HG03342 (cell line): ENCODE results near the gene ZBTB16.

Experiments
- ATAC-seq: cut with Tn5 transposase; IDR thresholded peaks from one replicate; pipeline ENCODE4 v1.9.1; 2021; ENCODE audit warnings: mild to moderate bottlenecking, moderate library complexity; ENCODE audit not compliant: unreplicated experiment

ZBTB16 gene

DNA sequence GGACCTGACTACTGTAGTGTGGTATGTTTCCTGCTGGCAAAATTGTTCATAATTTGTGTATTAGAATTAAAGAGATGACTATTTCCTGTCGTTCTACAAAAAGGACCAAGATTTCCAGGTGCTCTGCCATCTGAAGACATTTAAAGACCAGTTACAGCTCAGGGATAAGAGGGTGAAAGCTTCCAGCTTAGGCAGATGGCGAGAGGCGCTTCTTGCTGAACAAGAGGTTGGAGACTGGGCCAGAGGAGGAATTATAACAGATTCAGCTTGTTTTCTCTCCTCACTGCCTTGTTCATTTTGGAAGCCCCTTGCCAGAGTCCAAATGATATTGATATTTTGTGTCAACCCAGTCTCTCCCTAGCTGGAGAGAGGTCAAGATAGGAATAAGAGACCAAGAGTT is 213.6 kb downstream of the ZBTB16 start:
- no peak for ATAC-seq

DNA sequence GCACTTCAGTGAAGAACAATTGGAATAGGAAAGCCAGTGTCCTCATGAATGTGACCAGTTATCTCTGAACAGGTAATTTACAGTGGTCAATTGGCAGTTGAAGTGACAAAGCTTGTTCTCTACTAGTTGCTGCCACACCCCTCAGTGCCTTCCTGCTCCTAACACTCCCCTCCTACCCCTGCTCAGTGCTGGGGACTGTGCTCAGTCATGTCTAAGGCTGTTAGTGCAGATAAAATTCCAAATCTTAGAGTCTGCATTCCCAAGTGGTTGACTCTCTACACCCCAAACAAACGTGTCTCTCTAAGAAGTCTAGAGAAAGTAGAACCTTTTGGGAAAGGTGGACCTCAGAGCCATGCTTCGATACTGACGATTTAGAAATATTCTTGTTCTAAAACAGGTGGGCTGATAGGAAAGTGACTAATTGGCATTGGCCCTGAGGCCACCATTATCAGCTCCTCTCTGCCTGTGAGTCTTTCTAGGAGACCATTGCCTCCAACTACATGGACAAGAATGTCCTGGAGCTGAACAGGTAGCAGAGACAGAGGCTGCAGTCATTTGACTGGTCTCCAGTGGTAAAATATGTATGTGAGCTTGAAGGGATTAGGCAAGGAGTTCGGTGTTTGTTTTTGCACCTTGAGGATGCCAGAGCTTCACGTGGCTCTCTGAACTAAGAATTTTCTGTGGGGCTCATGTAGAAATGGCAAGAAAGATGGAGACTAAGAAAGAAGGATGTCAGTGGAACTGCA is 214.6 kb downstream of the ZBTB16 start:
- no peak for ATAC-seq

DNA sequence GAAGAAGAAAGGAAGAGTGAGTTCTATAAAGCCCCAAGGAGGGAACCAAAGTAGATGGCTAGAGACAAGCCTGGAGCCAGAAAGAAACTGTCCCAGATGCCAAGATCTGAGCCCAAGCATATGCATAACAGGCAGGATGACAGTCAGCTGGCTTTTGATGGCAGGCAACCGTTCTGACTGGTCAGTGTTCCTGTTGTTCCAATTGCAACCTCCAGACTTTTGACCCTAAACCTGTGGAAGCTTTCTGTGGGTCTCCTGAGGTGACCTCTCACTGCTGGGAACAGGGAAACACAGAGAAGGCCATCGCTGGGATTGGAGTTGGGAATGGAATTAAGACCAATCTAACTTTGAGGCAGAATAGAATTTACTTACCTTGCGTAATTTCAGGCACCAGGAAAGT is 215.1 kb downstream of the ZBTB16 start:
- ATAC-seq, result no peak

DNA sequence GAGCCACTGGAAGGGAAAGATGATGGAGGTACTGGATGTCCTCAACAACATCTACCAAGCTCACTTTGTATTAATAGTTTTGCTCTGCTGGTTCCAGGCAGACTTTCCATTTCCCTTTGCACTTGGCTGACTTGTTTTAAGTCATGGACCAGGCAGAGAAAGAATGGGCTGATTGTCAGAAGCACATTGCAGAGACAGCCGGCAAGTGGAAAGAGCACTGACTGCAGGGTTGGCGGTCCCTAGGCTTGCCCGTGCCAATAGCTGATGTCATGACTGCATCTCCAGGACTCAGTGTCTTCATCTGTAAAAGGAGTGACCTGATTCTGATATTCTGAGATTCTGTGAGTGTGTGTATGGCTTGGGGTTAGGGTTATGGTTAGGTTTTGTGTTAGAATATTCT is 215.8 kb downstream of the ZBTB16 start:
- no peak for ATAC-seq

DNA sequence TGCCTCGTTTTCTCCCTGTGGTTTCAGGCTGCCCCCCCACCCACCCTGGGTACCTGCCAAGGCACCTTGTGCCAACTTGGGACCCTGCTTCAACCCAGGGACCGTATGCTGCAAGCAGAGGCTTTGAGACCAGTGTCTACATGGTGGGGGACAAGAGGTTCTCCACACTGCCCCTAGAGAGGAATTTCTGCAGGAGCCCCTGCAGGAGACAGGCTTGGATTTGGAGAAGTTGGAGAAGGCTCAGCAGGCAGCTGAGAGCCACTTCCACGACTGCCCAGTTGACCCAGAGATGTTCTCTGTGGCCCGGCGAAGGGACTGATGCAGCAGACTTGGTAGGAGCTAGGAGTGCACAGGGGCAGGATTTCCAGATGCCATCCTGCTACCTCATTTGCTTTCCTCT is 216.6 kb downstream of the ZBTB16 start:
- ATAC-seq, result no peak

DNA sequence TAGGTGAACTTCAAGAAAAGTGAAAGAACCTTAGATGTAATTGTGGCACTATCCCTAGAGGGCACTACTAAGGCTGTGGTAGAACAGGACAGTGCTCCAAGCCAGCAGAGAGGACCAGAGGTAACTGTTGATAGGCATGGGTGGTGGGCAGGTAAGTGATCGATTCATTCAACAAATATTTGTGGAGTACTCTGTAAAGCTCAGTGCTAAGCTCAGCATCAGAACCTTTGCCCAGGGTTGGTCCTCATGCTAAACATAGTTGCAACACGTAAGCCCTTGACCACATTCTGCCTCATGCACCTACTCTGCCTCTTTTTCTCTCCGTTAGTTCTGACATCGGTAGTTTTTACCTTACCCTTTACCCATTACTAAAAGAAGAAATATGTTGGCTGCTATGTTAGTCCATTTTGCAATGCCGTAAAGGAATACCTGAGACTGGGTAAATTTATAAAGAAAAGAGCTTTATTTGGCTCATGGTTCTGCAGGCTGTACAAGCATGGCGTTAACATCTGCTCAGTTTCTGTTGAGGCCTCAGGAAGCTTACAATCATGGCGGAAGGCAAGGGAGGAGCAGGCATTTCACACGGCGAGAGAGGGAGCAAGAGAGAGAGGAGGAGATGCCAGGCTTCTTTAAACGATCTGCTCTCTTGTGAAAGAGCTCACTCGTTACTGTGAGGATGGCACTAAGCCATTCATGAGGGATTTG is 218.3 kb downstream of the ZBTB16 start:
- no peak for ATAC-seq

DNA sequence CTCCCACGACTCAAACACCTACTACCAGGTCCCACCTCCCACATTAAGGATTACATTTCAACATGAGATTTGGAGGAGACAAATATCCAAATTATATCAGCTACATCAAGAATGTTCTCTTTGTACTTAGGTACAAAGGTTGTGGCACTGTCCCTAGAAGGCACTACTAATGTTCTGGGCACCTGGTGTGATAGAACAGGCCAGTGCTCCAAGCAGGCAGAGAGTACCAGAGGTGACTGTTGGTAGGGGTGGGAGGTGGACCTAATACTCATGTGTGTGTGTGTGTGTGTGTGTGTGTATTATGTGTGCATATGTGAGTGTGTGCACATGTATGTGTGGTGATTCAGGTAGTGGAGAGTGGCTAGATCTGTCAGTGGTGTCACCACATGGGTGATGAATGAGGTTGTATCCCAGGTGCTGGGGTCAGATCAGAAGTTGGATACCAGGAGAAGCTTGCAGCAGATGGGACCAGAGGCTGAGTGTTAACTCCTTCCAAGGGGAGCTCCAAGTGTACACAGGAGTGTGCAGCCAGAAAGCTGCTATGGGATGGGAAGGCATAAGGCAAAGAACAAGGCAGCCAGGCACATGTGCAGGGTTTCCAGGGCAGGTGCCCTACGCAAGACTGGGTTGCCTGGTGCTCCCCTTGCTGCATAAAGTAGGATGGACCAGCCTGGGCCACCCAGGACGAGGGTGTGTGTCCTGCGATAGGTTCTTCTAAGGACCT is 219.0 kb downstream of the ZBTB16 start:
- ATAC-seq, result no peak

DNA sequence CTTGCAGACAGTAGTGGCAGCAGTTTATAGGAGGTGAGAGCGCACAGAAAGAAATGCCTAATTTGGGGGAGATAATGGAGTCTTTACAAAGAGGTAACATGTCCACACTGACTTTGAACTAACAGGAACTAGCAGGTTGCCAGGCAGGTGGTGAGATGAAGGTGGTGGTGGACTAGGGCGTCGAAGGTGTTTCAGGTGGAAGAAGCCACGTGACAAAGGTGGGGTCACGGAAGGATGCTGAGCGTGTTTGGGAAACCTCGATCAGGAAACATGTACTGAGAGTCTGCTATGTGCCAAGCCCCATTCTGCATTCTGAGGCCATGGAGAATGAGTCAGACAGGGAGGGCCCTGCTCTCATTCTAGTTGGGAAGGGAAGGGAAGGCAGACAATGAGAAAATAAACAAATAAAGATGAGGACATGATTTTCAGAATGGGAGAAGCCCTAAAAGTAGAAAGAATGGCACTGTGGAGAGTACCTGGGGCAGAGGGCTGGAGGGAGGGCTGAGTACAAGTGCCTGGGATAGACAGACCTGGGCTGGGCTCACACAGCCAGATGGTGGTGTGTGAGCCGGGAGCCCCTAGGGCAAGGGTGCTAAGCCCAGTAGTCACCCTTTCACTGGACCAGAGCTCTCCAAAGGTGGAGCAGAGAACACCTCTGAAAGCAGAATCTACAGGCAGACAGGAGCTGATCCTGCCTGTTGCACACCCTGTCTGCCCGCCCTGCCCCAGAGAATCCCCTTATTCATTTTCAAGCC is 220.5 kb downstream of the ZBTB16 start:
- ATAC-seq, result no peak

DNA sequence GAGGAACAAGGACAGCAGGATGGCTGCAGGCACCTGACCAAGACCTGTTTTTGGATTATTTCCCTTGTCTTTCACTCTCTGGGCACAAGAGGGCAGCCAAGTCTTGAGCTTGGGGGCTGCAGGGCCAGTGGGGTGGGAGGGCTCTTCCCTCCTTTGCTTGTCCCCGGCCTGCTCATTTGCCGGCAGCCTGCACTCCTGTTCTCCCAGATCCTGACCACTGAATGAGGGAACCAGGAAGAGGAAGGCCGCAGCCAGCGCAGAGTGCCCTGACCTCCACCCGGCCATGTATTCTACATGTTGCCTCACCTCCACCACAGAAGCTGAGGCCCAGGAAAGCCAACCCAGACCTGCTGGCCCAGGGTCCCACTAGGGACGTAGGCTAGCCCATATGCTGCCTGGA is 221.2 kb downstream of the ZBTB16 start:
- ATAC-seq, result no peak

DNA sequence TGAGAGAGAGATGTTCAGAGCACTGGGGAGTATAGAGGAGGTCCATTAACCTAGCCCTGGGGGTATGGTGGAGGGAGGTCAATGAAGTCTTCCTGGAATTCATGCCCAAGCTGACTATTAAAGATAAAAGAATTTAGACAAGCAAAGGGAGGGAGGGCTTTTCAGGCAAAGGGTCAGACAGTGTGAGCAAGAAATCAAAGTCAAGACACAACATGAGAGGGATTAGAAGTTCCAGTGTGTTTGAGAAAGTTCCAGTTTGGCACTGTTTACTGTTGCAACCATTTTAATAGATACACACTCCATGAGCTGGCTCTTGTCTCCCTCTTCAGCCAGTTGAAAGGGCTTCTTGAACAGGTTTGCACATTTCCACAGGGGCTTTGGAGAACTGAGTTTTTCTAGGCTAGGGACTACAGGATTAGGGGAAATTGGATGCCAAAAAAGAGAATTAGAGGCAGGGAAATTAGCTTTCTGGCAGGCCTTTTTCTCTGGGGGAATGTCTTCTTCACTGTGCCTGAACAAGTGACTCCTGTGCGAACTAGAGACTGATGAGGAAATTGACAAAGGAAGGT is 222.0 kb downstream of the ZBTB16 start:
- no peak for ATAC-seq

DNA sequence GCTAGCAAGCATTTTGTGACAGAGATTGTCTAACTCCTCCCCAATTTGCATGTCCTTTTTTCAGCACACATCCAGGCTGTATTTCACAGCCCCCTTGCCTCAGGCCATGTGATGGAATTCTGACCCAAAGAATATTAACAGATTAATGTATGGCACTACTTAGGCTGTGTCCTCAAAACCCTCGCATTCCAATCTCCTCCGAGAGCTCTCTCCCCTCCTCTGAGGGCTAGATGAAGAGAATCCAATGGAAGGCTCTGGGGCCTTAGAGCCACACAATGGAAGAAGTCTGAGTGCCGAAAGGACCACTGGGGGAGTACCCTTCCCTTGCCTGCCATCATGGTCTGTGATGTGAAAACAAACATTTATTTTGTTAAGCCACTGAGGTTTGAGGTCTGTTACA is 223.0 kb downstream of the ZBTB16 start:
- ATAC-seq, result no peak

DNA sequence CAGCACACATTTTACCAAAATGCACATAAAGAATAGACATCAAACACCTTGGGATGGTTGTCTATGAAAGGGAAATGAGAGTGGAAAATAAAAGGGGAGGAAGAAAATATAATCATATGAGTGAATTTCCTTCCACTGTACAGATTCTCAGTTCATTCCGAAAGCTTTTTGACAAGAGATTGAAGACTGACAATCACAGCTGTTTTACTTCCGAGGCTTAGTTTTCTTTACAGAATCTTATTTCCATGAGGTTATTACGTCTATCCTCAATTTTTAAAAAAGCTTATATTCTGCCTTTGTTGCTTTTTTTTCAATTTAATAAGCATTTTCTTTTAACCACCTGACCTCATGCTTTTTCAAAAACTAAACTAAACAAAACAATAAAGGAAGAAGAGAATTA is 223.9 kb downstream of the ZBTB16 start:
- no peak for ATAC-seq

DNA sequence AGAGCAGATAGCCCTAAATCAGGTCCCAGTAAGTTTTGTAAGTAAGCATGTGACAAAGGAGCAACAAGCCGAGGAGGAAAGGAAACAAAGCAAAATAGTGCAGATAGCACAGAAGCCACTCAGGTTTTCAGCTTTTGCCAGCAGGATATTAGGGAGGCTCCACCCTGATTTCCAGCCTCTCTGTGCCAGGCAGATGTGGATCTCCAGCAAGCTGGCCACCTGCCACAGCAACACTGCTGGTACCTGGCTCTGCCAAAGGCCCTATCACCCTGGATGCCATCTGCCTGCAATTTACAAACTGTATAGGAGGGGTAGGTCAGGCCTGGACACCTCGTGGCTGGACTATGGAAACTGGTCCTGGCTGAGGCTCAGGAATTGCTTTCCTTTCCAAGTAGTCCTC is 224.5 kb downstream of the ZBTB16 start:
- no peak for ATAC-seq

DNA sequence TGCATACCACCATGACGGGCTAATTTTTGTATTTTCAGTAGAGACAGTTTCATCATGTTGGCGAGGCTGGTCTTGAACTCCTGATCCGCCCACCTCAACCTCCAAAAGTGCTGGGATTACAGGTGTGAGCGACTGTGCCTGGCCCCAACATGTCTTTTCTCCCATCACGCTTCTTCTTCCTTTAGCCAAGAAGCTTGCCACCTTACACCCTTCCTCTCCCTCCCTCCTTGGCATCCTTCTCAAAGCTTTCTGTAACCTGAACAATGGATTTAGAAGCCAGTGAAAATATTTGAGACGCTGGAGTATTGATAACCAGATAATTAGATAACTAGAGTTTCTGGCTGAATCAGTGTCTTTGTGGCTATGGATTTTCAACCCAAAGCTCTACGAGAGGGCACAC is 225.4 kb downstream of the ZBTB16 start:
- no peak for ATAC-seq

DNA sequence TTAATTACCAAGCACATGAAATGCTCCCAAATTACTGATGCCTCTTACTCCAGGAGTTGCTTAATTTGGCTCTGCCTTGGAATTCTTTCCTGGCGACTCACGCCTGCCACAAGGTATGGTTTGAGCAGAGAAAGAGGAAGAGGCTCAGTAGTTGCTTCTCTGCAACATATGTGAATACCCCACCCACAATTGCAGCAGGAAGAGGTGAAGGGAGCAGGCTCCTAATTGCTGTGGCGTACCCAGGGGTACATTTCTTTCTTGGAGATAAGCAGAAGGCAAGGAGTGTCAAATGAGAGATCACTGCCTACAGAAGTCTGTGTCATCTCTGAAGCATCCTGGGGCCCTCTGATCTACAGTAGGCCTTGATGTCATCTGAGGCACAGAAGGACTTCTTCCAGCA is 226.1 kb downstream of the ZBTB16 start:
- ATAC-seq, result no peak

DNA sequence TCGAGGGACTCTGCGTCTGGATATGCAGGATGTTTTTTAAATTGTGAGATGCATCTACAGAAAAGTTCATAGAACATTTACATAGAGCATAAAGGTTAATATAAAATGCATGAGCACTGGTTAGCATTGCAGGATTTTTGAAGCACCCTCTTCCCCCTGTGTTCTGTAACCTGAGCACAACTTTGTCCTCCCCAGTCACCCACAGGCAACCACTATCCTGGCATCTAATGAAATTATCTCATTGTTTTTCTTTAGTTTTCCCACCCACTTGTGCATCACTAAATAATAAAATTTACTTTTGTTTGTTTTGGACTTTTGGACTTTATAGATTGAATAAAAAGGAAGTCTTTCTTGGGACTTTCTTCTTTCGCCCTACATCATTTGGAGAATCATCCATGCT is 226.7 kb downstream of the ZBTB16 start:
- ATAC-seq, result no peak

DNA sequence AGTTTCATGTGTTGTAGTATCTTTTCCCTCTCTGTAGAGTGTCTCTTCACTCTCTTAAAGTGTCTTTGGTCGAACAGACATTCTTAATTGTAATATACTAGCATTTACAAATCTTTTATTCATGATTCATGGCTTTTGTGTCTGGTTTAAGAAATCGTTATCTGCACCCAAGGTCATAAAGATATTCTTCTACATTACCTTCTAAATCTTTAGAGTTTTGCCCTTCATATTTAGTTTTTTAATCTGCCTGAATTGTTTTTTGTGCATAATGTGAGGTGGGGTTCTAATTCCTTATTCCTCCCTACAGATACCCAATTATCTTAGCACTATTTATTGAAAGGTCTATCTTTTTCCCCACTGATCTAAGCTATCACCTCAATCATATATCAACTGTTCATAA is 227.6 kb downstream of the ZBTB16 start:
- ATAC-seq, result no peak

DNA sequence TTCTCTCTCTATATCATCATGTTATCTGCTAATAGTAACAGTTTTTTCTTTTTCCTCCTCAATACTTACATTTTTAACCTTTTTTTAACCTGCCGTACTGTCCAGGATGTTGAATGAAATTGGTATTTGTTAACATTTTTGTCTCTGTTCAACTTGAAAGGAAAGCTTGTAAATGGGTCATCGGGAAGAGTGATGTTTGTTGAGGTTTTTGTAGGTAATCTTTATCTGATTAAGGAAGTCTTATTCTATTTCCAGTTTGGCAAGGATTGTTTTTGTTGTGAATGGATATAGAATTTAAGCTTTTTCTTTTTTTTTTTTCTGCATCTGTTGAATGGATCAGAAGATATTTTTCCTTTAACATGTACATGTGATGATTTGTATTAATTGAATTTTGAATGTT is 228.6 kb downstream of the ZBTB16 start:
- no peak for ATAC-seq

DNA sequence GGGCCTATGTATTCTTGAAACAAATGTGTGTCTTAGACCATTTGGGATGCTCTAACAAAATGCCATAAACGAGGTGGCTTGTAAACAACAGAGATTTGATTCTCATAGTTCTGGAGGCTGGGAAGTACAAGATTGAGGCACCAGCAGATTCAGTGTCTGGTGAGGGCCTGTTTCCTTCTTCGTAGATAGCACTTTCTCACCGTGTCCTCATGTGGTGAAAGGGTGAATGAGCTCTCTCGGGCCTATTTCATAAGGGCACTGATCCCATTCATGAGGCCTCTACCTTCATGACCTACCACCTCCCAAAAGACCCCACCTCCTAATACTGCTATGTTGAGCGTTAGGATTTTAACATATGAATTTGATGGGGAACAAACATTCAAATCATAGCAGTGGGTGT is 230.3 kb downstream of the ZBTB16 start:
- ATAC-seq, result no peak

DNA sequence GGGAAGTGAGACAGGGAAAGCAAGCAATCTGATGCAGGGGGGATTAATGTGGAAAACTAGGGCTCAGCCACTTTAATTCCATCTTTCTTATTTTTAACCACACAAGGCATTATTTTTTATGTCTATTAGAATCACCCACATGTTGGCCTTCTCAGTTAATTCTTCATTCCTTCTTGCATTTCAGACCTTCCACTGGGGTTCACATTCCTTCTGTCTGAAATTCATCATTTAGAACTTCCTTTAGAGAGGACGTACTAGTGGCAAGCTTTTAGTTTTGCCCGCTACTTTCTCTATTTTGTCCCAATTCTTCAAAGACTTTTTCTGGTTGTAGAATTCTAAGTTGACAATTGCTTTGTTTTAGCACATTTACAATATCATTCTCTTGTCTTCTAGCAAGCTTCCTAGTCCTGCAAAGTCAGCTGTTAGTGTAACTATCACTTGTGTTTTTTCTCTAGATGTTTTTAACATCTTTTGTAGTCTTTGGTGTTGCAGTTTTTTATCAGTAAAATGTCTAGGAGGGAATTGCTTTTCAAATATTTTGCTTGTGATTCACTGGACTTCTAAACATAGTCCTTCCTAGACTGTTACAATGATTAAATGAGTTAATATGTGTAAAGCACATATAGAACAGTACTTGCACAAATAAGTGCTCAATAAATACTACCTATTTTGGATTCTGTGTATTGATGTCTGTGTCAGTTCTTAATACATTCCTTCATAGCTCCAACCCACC is 231.2 kb downstream of the ZBTB16 start:
- ATAC-seq, result no peak
